Measurements from ENCODE around the gene GP1BB. TPM values are rescaled to one million over a fixed set of nuclear protein-coding genes. Genes with fewer than 3 reads are reported as not detected.
"Not testable (repeated sequence)": the region's sequence is repeated elsewhere in the genome, so short reads cannot be mapped to it uniquely, and the experiment has no call there.

GP1BB gene
- polyA plus RNA-seq, 1 donor, result 2.9 TPM

- DNase-seq, result no peak
Measured at GRCh38 chr22:19714312-19715187, 8.8 kb upstream of the GP1BB start, which contains the start of gene SEPTIN5. TSS of gene SEPTIN5 (plus strand) at chr22:19714503. CDS start at chr22:19714589, 86 bp downstream.

GRCh38 chr22:19715188-19715930, 8.0 kb upstream of the GP1BB start:
- DNase-seq, result no peak

- no peak for DNase-seq
Measured at GRCh38 chr22:19716041-19716828, 7.1 kb upstream of the GP1BB start.

DNA sequence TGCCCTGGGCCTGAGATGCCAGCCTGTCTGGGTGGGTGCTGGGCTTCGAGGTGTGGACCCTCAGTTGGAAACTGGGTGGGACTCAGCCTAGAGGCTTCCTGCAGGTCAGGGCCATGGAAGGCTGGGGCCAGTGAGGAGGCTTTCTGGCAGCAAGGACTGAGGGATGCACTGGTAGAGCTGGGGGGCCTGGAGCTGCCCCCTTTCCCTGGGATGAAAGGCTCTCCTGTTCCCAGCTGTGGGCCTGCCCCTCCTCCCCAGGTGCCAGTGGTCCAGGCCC, 6.6 kb upstream of the GP1BB start:
- no peak for DNase-seq

GRCh38 chr22:19717181-19717580, 6.2 kb upstream of the GP1BB start:
- no peak for DNase-seq

DNA sequence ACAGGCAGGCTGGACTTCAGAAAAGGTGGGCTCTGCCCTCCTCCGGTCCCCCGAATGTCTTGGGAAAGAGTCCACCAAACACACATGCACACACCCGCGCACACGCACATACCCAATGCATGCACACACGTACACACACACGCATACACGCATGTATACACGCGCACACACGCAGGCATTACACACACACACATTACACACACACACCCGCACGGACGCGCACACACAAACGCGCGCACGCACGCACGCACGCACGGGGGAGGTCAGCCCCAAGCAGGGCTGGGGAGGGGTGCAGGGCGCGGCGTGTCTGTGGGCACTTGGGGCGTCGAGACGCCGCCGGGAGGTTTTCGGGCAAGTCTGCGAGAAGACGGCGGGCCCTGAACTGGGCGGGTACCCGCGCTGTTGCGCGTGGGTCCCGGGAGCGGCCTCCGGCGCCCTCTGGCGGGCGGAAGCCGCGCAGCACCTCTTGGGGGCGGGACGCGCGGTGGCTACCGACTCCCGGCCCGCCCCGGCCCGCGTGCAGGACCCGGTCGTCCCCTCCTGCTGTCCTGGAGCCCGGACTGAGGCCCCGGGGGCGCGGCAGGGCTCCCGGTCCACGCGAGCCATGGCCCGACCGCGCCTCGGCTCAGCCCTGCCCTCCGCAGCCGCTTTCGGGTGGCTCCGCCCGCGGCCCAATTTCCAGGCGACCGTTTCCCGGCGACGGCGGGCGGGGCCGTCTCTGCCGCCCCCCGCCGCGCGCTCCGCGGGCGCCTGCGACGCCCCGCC, 5.5 kb upstream of the GP1BB start:
- DNase-seq, result peak; percentile 65

- no peak for DNase-seq
Measured at GRCh38 chr22:19718456-19719049, 4.8 kb upstream of the GP1BB start.

- no peak for DNase-seq
Measured at GRCh38 chr22:19719050-19719482, 4.3 kb upstream of the GP1BB start.

GRCh38 chr22:19719488-19720021, 3.8 kb upstream of the GP1BB start:
- no peak for DNase-seq

GRCh38 chr22:19720150-19720827, 3.0 kb upstream of the GP1BB start:
- DNase-seq, result no peak

- DNase-seq, result no peak
Measured at GRCh38 chr22:19720999-19721329, 2.4 kb upstream of the GP1BB start.

DNA sequence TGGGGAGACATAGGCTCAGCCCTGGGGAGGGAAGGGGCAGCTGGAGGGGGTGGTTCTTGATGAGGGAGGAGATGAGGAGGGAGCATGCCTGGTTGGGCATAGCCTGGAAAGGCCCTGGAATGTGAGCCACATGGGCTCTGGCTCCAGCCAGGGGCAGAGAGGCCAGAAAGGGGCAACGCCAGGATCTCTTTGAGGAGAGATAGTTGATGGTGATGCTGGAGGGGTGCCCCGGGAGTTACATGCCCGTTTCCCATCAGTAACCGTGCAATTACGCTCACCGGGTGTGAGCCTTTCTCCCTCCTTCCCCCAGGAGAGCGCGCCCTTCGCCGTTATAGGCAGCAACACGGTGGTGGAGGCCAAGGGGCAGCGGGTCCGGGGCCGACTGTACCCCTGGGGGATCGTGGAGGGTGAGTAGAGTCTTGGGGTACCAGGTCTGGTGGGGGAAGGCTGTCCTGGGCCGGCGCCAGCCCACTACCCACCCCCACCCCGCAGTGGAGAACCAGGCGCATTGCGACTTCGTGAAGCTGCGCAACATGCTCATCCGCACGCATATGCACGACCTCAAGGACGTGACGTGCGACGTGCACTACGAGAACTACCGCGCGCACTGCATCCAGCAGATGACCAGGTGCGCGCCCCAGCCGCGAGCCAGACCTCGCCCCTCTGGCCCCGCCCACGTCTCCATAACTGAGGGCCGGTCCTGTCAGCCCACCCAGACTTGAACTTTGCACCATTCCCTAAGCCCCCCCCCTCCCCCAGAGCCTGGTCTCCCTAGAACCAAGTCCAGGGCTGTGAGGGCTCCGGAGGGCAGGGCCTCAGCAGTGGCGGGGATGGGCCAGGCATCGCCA, 1.8 kb upstream of the GP1BB start:
- no peak for DNase-seq

- DNase-seq, result no peak
Measured at GRCh38 chr22:19722178-19722981, 959 bp upstream of the GP1BB start.

- DNase-seq, result no peak
Measured at GRCh38 chr22:19722982-19723231, 432 bp upstream of the GP1BB start.

DNA sequence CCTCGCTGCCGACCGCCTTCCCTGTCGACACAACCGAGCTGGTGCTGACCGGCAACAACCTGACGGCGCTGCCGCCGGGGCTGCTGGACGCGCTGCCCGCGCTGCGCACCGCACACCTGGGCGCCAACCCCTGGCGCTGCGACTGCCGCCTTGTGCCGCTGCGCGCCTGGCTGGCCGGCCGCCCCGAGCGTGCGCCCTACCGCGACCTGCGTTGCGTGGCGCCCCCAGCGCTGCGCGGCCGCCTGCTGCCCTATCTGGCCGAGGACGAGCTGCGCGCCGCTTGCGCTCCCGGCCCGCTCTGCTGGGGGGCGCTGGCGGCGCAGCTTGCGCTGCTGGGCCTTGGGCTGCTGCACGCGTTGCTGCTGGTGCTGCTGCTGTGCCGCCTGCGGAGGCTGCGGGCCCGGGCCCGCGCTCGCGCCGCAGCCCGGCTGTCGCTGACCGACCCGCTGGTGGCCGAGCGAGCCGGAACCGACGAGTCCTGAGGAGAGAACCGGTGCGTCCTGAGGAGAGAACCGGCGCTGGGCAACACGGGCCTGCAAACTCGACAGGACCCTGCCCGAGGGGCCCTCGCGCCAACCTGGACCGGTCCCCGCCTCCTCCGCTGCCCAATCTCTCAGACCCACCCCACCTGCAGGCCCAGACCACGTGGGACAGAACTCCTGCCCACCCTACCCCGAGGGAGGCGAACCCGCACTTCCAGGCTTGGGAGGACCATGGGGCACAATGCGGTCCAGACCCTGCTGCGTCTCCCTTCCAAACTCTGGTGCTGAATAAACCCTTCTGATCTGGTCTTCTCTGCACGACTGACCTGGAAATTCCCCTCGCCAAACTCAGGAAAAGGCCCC, 866 bp downstream of the GP1BB start:
- DNase-seq, result no peak

DNA sequence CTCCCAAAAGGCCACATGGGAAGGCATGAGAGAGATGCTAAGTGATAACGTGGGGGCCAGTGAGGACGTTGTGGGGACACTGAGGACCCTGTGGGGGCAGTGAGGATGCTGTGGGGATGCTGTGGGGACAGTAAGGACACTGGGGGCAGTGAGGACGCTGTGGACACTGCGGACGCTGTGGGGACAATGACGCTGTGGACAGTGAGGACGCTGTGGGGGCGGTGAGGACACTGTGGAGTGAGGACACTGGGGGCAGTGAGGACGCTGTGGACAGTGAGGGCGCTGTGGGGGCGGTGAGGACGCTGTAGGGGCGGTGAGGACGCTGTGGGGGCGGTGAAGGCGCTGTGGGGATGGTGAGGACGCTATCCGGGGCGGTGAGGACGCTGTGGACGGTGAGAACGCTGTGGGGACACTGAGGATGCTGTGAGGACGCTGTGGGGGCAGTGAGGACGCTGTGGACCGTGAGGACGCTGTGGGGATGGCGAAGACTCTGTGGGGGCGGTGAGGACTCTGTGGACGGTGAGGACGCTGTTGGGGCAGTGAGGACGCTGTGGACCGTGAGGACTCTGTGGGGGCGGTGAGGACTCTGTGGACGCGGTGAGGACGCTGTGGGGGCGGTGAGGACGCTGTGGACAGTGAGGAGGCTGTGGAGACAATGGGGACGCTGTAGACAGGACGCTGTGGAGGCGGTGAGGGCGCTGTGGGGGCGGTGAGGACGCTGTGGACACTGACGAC, 1.8 kb downstream of the GP1BB start:
- no peak for DNase-seq

GRCh38 chr22:19726064-19726788, 2.9 kb downstream of the GP1BB start:
- DNase-seq, result not testable (repeated sequence)

Data from left kidney (tissue), 2 donors.